ENCODE results near the gene EIF4EBP2. TPM values are rescaled to one million over a fixed set of nuclear protein-coding genes. Genes with fewer than 3 reads are reported as not detected.

Gene EIF4EBP2
- total RNA-seq, 2 donors from 2014 or later: 49.8 to 54.6 TPM

DNA sequence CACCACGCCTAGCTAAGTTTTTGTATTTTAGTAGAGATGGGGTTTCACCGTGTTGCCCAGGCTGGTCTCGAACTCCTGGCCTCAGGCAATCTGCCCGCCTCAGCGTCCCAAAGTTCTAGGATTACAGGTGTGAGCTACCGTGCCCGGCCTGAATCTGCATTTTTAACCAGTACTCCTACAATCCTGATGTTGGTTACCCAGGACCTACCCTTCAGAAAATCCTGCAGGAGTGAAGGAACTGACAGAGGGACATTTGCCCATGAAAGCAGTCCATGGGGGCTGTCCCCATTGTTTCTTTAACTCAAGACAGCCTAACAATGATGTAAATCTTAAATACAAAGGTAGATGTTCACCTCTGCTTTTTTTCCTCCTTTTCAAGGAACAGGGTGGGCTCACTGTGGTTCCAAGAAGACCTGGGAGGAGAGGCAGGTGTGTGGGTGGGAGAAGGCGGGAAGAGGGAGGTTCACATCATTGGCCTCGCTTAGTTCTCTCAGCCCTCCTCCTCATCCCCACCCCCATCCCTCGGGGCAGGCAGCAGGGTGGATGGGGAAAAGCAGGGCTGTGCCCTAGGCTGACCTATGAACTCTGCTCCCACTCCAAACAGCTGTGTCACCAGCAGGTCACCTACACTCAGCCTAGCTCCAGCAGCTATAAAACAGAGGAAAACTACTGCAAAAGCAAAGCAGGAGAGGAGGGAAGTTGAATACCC is 35.0 kb upstream of the EIF4EBP2 start:
- H3K4me3 Mint-ChIP-seq: no peak overlapping the region
- H3K9me3 Mint-ChIP-seq: no peaks in the 10 kb centered on the region
- peaks cover 8 to 9% of the 10 kb centered on the region in 2 donors for H3K4me1 Mint-ChIP-seq (ENCODE audit: low read depth in 2 of 2)
- H3K27ac Mint-ChIP-seq: no peak overlapping the region
- H3K36me3 Mint-ChIP-seq: no peaks in the 10 kb centered on the region
- ATAC-seq (no peak), DNase-seq (ENCODE audit: low spot score) (no peak)
- no peaks in the 10 kb centered on the region for H3K27me3 Mint-ChIP-seq

DNA sequence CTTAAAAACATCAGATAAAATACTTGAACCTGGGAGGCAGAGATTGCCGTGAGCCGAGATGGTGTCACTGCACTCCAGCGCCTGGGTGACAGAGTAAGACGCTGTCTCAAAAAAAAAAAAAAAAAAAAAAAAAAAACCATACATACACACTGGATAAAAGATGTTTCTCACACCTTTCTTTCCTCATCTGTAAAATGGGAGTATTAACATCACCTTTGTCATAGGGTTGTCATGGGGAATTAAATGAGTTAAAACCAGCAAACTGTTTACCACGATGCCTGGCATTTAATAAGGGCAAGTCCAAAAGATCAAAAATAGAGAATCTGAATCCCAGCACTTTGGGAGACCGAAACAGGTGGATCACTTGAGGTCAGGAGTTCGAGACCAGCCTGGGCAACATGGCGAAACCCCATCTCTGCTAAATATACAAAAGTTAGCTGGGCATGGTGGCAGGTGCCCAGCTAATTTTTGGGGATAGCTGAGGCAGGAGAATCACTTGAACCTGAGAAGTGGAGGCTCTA is 34.4 kb upstream of the EIF4EBP2 start:
- no peak overlapping the region for H3K4me3 Mint-ChIP-seq
- H3K9me3 Mint-ChIP-seq: no peaks in the 10 kb centered on the region
- ATAC-seq (no peak), DNase-seq (ENCODE audit: low spot score) (no peak)
- H3K36me3 Mint-ChIP-seq: no peaks in the 10 kb centered on the region
- H3K27ac Mint-ChIP-seq: no peak overlapping the region
- H3K27me3 Mint-ChIP-seq: no peaks in the 10 kb centered on the region
- H3K4me1 Mint-ChIP-seq (ENCODE audit: low read depth in 2 of 2): peaks cover 2 to 3% of the 10 kb centered on the region in 2 donors

DNA sequence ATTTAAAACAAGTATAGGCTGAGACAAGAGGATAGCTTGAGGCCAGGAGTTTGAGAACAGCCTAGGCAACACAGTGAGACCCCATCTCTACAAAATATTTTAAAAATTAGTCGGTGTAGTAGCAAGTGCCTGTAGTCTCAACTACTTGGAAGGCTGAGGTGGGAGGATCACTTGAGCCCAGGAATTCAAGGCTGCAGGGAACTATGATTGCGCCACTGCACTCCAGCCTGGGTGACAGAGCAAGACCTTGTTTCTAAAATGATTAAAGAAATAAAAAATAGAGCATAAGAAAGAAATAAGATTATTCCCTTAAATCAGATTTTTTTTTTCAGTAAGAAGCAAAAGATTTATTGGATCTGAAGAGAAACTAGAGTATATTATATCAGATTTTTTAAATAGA is 33.2 kb upstream of the EIF4EBP2 start:
- H3K4me1 Mint-ChIP-seq (ENCODE audit: low read depth in 2 of 2): no peaks in the 10 kb centered on the region
- H3K27ac Mint-ChIP-seq: no peak overlapping the region
- no peak overlapping the region for H3K4me3 Mint-ChIP-seq
- no peaks in the 10 kb centered on the region for H3K9me3 Mint-ChIP-seq
- no peak for ATAC-seq
- DNase-seq (ENCODE audit: low spot score): no peak
- H3K36me3 Mint-ChIP-seq: no peaks in the 10 kb centered on the region
- H3K27me3 Mint-ChIP-seq: no peaks in the 10 kb centered on the region

DNA sequence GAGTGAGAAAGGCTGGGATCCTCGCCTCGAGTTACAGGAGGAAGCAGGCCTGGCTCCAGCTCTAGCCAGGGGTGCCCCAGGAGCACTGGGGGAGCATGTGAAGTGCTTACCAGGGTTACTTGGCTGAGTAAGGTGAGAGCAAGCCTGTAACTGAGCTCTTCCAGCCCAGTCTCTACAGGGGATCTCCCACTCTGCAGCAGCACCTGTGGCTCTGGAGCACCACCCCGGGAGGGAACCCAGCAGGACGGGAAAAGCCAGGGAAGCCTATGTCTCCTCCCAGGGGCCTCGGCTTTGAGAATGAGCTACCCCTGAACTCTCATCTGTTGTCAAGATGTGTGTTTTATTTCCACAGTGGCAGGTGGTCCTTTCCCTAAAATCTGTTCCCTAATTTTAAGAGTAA is 32.1 kb upstream of the EIF4EBP2 start:
- H3K27ac Mint-ChIP-seq: no peak overlapping the region
- DNase-seq (ENCODE audit: low spot score): peak; percentile 35
- H3K36me3 Mint-ChIP-seq: no peaks in the 10 kb centered on the region
- no peaks in the 10 kb centered on the region for H3K9me3 Mint-ChIP-seq
- ATAC-seq: no peak
- H3K27me3 Mint-ChIP-seq: no peaks in the 10 kb centered on the region
- H3K4me3 Mint-ChIP-seq: no peak overlapping the region
- no peaks in the 10 kb centered on the region for H3K4me1 Mint-ChIP-seq (ENCODE audit: low read depth in 2 of 2)

DNA sequence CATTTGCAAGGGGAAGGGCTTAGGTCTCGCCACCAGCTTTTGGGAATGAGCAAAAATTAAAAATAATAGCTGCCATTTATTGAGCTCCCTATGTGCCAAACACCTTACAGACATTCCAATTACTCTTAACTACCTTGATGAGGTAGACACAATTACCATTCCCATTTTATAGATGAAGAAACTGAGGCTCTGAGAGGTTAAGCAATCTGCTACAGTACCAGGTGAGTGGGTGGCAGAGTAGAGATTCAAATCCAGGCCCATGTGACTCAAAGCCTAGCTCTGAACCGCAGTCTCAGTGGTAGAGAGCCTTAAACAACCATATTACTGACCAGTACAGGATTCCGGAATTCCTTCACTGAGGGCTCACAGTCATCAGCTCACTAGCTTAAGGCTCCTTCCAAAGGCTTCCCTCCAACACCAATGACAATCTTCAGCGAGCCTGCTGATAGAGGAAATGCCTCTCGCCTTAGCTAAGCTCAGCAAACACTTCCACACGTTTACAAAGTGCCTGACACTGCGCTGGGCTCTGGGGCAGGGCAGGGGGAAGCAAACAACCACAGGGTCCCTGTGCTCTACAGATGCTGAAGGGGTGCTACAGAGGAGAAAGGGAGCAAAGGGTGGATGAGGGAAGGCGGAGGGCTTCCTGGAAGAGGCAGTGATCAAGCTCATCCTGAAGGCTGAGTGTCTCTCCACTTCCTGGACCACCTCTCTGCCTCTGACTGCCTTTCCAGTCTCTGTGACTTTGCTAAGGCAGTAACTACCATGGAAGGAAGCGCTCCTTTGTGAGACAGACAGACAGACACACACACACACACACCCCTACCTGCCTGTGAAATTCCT is 28.9 kb upstream of the EIF4EBP2 start:
- H3K4me1 Mint-ChIP-seq (ENCODE audit: low read depth in 2 of 2): no peaks in the 10 kb centered on the region
- no peaks in the 10 kb centered on the region for H3K9me3 Mint-ChIP-seq
- H3K27me3 Mint-ChIP-seq: peaks cover 0 to 2% of the 10 kb centered on the region in 2 donors
- ATAC-seq (no peak), DNase-seq (ENCODE audit: low spot score) (no peak)
- no peaks in the 10 kb centered on the region for H3K36me3 Mint-ChIP-seq
- no peak overlapping the region for H3K4me3 Mint-ChIP-seq
- no peak overlapping the region for H3K27ac Mint-ChIP-seq

DNA sequence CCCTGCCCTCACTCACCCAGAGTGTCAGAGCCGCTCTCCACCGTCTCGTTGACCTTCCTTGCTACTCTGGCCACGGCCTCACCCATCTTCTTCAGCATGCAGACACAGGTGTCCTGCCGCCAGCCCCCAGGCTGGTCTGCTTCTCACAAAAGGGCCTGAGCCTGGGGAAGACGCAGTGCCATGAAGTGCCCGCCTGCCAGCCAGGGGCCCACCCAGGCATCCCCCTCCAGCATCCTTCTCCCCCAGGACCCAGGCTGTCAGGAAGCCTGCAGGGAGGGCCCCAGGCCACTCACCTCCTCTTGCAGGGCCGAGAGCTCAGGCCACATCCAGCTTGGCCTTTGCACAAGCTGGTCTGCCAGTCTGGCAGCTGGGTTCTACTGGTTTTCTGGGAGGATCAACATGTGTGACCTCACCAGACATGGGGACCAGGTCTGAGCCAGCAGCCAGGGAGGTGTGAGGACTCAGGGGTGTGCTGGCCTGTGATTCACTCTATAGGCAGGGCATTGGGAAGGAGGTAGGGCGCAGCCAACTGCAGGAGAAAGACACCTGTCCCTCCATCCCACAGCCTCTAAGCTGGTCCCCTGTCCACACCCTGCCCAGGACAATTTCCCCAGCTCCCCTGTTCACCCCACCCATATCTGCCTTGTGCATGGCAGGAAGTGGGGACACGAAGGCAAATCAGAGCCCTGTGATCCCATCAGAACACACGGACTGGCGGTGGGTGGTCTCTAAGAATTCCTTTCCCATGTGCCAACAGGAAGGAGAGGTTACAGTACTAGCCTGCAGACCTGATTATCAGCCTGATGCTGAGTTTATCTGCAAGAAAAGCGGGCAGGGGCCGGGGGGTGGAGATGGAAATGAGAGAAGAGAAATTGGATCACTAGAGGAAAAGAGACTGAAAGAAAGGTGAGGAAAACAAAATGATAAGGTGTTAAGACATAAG is 27.2 kb upstream of the EIF4EBP2 start:
- Mint-ChIP-seq H3K4me3 (no peak overlapping the region), H3K27ac (no peak overlapping the region), H3K27me3 (peaks cover 0 to 2% of the 10 kb centered on the region in 2 donors), H3K36me3 (no peaks in the 10 kb centered on the region), H3K9me3 (no peaks in the 10 kb centered on the region), H3K4me1 (ENCODE audit: low read depth in 2 of 2) (peaks cover 0 to 4% of the 10 kb centered on the region in 2 donors)
- no peak for DNase-seq (ENCODE audit: low spot score)
- ATAC-seq: no peak

DNA sequence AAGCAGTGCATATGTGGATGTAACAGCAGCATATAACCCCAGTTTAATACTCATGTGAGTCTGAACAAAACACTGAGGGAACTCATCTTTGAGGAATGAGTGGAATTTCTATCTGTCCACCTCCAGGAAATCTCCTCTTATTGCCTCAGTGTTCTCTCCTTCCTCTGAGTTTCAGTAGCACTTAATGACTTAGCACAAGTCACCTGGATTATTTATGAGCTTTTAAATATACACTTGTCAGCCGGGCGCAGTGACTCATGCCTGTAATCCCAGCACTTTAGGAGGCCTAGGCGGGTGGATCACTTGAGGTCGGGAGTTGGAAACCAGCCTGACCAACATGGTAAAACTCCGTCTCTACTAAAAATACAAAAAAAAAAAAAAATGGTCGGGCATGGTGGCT is 25.8 kb upstream of the EIF4EBP2 start:
- H3K9me3 Mint-ChIP-seq: no peaks in the 10 kb centered on the region
- no peak overlapping the region for H3K4me3 Mint-ChIP-seq
- H3K27me3 Mint-ChIP-seq: peaks cover 0 to 2% of the 10 kb centered on the region in 2 donors
- DNase-seq (ENCODE audit: low spot score): no peak
- H3K36me3 Mint-ChIP-seq: no peaks in the 10 kb centered on the region
- ATAC-seq: no peak
- H3K27ac Mint-ChIP-seq: no peak overlapping the region
- peaks cover 0 to 9% of the 10 kb centered on the region in 2 donors for H3K4me1 Mint-ChIP-seq (ENCODE audit: low read depth in 2 of 2)

DNA sequence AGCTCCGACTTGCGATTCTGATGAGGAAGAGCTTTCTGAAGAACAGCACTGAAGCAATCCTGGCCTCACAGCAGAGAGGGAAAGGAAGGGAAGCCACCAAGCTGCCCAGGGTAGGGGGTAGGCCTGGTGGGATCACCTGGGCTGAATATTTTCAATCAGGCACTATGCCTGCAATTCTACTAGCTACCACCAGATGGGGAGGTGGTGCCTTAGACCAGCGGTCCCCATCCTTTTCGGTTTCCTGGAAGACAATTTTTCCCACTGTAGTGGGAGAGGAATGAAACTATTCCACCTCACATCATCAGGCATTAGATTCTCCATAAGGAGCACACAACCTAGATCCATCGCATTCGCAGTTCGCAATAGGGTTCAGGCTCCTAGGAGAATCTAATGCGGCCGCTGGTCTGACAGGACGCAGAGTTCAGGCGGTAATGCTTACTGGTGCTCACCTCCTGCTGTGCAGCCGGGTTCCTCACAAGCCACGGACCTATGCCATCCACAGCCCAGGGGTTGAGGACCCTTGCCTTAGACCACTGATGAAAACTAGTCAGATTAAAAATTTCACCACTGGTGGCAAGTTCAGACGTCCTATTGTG is 24.3 kb upstream of the EIF4EBP2 start:
- Mint-ChIP-seq H3K4me3 (no peak overlapping the region), H3K4me1 (ENCODE audit: low read depth in 2 of 2) (peaks cover 0 to 12% of the 10 kb centered on the region in 2 donors), H3K27me3 (peaks cover 0 to 2% of the 10 kb centered on the region in 2 donors), H3K9me3 (no peaks in the 10 kb centered on the region), H3K27ac (no peak overlapping the region), H3K36me3 (no peaks in the 10 kb centered on the region)
- DNase-seq (ENCODE audit: low spot score) (no peak), ATAC-seq (no peak)

DNA sequence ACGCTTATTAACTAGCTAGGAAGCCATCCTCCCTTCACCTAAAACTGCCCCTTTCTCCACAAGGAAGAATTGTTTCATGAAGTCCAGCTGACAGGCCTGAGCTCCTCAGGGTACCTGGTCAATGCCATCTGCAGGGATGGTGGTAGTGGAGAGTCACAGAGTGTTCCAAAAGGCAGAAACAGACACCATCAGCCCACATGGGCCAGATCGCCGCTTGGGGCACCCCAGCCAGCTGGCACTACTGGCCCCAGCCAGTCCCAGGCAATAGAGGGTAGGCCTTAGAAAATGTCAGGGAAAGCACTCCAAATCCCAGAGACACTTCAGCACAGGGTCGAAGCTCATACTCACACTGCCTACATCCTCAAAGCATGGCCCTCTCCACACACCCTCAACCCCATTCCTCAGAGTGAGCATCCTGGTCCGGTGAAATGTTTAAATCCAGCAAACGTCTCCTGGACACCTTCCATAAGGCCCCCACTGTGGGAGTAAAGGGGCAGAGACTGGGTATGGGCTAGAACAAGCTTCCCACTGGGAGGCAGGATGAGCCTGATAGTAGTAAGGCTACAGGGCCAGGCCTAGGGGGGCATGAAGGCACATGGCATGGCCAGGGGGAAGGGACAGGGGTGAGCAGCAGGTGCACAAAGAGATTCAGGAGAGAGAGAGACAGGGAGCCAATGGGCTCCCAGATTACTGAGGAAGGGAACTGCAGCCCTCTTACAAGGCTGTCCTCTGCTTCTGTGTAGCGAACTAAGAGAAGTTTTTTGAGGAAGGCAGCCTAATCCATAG is 23.4 kb upstream of the EIF4EBP2 start:
- Mint-ChIP-seq H3K4me1 (ENCODE audit: low read depth in 2 of 2) (peaks cover 0 to 12% of the 10 kb centered on the region in 2 donors), H3K4me3 (peak overlapping the region; percentile 85), H3K27me3 (peaks cover 0 to 2% of the 10 kb centered on the region in 2 donors), H3K9me3 (no peaks in the 10 kb centered on the region), H3K27ac (no peak overlapping the region), H3K36me3 (no peaks in the 10 kb centered on the region)
- DNase-seq (ENCODE audit: low spot score) (no peak), ATAC-seq (no peak)

DNA sequence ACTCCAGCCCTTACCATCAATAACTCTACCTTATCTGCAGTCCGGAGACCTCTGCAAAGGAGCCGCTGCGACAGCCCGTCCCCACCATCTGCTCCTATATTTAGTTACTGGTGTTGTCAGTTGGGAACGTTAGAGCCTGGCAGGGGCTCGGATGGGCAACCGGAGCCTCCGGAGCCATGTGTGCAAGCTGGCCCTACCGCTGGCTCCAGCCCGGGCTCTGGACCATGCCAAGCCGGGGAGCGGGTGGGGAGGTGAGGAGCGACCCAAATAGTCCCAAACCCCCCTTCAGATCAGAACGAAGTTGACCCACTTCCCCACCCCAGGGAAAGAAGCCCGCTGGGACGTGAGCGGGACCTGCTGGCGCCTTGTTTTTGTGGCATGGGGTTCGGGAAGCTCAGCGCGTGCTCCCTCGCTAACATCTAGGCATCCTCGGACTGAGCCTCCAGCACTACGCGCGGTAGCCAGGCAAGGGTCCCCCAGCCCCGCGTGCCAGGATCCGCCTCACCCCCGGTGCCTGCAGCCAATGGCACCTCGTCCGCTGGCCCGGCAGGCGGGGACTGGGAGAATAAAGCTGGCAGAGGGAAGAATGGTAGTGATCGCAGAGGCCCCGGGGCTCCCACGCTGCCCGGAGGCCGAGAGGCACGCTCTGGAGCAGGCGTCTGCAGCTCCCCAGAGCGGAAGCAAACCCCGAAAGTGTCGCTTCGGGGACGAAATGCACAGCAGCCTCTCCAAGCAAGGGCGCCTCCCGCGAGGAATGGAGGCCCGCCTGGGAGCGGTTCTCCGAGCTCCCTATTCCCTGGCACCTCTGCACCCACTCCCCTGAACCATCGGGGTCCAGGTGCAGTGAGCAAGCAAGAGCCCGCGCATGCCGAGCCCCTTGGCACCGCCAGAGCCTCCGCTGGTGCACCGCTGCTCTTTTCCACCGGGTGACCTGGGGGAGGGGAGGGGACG is 22.2 kb upstream of the EIF4EBP2 start:
- Mint-ChIP-seq H3K27ac (no peak overlapping the region), H3K4me1 (ENCODE audit: low read depth in 2 of 2) (peaks cover 0 to 12% of the 10 kb centered on the region in 2 donors), H3K4me3 (peak overlapping the region; percentile 85), H3K36me3 (no peaks in the 10 kb centered on the region), H3K9me3 (no peaks in the 10 kb centered on the region), H3K27me3 (peaks cover 0 to 2% of the 10 kb centered on the region in 2 donors)
- ATAC-seq (peak; percentile 33 to 51), DNase-seq (ENCODE audit: low spot score) (no peak)

DNA sequence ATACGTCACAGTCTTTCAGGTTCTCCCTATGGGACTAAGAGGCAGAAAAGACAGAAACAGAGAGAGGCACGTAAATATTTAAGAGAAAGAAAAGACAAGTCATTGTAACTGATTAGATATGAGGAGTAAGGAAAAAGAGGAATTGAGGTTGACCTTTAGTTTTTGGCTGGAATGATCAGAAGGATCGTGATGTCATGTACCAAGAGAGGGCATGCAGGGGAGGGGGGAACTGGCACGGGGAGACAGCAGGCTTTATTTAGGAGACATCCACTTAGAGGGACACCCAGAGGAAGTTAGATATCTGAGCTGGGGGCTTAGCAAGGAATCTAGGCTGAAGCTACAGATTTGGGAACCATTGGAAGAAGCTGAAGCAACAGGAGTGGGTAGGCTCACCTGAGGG is 12.3 kb upstream of the EIF4EBP2 start:
- H3K27me3 Mint-ChIP-seq: peaks cover 6 to 26% of the 10 kb centered on the region in 2 donors
- H3K9me3 Mint-ChIP-seq: no peaks in the 10 kb centered on the region
- no peaks in the 10 kb centered on the region for H3K4me1 Mint-ChIP-seq (ENCODE audit: low read depth in 2 of 2)
- no peak overlapping the region for H3K27ac Mint-ChIP-seq
- H3K4me3 Mint-ChIP-seq: no peak overlapping the region
- no peak for DNase-seq (ENCODE audit: low spot score)
- no peaks in the 10 kb centered on the region for H3K36me3 Mint-ChIP-seq
- ATAC-seq: no peak

DNA sequence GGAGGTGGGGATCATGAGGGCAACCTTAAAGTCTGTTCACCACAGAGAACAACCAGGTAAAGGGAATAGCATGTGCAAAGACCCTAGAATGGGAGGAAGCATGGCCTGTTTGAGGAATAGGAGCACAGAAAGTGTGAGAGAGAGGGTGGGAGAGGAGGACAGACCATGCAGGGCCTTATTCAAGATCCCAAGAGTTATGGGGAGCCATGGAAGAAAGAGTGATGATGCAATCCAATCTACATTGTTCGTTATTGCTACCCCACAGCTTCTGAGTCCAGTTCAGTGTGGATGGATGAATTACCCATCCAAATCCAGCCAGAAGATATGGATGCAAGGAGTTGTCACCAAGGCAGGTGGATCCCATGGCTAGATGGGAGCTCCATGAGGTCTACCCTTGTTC is 7.8 kb upstream of the EIF4EBP2 start:
- no peaks in the 10 kb centered on the region for H3K4me1 Mint-ChIP-seq (ENCODE audit: low read depth in 2 of 2)
- H3K27me3 Mint-ChIP-seq: peaks cover 6 to 11% of the 10 kb centered on the region in 2 donors
- H3K27ac Mint-ChIP-seq: no peak overlapping the region
- no peak overlapping the region for H3K4me3 Mint-ChIP-seq
- no peak for DNase-seq (ENCODE audit: low spot score)
- ATAC-seq: no peak
- H3K36me3 Mint-ChIP-seq: no peaks in the 10 kb centered on the region
- no peaks in the 10 kb centered on the region for H3K9me3 Mint-ChIP-seq
